Measurements from ENCODE around the gene RANBP9. TPM values are rescaled to one million over a fixed set of nuclear protein-coding genes. Genes with fewer than 3 reads are reported as not detected.

Gene RANBP9
- total RNA-seq, 6 experiments from 2014 or later, result 14.1 to 17.9 (median 15.9) TPM

DNA sequence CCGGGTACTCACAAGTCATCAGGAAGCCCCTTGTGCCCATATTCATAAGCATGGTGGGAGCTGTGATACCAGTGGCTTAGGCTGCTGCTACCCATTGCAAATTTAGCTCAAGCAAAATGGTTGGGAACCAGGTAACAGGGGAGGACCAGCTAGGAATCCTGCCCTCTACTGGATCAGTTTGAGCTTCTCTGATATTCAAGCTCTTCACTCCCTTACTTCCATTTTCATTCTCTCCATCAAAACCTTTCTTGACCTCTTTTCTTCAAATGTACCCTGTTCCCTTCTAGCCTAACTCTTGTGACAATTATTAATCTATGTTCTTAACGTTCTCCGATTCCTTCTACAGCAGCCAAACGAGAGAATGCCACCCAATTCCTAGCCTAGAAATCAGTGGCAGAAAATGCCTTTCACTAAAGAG, 86.8 kb downstream of the RANBP9 start:
- no peak for DNase-seq

DNA sequence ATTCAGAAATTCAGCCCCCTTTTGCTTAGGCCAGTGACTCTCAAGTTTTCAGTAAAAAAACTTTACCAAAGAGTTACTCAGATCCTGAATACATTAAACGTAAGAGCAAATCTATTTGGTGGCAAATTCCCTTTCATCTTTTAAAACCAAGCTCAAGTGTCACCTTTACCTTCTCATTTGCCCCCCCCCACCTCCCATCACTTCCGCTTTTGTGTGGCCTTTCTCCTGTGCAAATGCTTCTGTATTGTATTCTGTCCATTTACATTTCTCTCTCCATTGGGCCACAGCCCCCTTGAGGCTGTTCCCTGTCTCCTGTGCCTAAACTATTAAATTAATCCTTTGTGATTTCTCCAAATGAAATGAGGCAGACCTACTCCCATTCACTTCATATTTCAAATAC, 94.6 kb downstream of the RANBP9 start:
- no peak for DNase-seq
- TF ChIP-seq POLR2A (IDR thresholded peaks at IDR 0.05), result no peak
- TF ChIP-seq, protein P1, sequence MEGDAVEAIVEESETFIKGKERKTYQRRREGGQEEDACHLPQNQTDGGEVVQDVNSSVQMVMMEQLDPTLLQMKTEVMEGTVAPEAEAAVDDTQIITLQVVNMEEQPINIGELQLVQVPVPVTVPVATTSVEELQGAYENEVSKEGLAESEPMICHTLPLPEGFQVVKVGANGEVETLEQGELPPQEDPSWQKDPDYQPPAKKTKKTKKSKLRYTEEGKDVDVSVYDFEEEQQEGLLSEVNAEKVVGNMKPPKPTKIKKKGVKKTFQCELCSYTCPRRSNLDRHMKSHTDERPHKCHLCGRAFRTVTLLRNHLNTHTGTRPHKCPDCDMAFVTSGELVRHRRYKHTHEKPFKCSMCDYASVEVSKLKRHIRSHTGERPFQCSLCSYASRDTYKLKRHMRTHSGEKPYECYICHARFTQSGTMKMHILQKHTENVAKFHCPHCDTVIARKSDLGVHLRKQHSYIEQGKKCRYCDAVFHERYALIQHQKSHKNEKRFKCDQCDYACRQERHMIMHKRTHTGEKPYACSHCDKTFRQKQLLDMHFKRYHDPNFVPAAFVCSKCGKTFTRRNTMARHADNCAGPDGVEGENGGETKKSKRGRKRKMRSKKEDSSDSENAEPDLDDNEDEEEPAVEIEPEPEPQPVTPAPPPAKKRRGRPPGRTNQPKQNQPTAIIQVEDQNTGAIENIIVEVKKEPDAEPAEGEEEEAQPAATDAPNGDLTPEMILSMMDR (IDR thresholded peaks at IDR 0.05), result no peak
- Histone ChIP-seq H3K9me3 (no peaks in the 10 kb centered on the region), H3K4me1 (peaks cover 0 to 9% (median 2%) of the 10 kb centered on the region in 4 donors), H3K36me3 (peaks cover 0 to 45% (median 22%) of the 10 kb centered on the region in 4 donors), H3K27ac (no peak overlapping the region), H3K4me3 (no peak overlapping the region), H3K27me3 (no peaks in the 10 kb centered on the region)
- intact Hi-C loops (cut with DNase I), result no loop called here
- 87% methylated on average over 2 of the region's 2 CpGs for WGBS (ENCODE audit: insufficient coverage, low coverage, low lambda C conversion rate, missing lambda C conversion rate)
- ATAC-seq, result no peak

More for the DNA sequence above, 86.8 kb downstream of the RANBP9 start:
- peak; percentile 71 to 78 (median 74) for ATAC-seq
- no peak overlapping the region for H3K4me3 ChIP-seq
- WGBS (ENCODE audit: insufficient coverage, low coverage, low lambda C conversion rate, missing lambda C conversion rate), result 53% methylated on average over 3 of the region's 4 CpGs
- no peaks in the 10 kb centered on the region for H3K9me3 ChIP-seq
- no peaks in the 10 kb centered on the region for H3K4me1 ChIP-seq
- H3K36me3 ChIP-seq, result peaks cover 0 to 55% (median 18%) of the 10 kb centered on the region in 4 donors
- H3K27ac ChIP-seq, result no peak overlapping the region
- TF ChIP-seq, protein P1 (IDR thresholded peaks at IDR 0.05), result peak; percentile 31 to 53 (median 44)
- TF ChIP-seq POLR2A (IDR thresholded peaks at IDR 0.05), result no peak
- intact Hi-C loops (cut with DNase I), result no loop called here
- no peaks in the 10 kb centered on the region for H3K27me3 ChIP-seq

DNA sequence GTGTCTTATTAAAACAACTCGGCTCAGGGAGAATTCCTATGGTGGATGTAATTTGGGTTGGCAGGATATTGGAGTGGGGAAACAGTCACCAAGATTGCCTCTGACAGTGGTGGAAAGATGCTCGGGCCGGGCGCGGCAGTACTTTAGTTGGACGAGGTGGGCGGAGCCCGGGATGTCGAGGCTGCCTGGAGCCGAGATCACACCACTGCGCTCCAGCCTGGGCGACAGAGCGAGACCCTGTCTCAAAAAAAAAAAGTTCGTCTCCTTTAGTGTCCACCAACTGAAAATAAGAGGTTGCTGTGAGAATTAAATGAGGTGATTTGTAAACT, 95.9 kb downstream of the RANBP9 start:
- ATAC-seq (peak; percentile 38 to 54 (median 47)), DNase-seq (peak; percentile 65 to 73 (median 68))
- H3K27me3 ChIP-seq, result no peaks in the 10 kb centered on the region
- no peaks in the 10 kb centered on the region for H3K9me3 ChIP-seq
- peak overlapping the region; percentile 68 to 78 (median 77) for H3K27ac ChIP-seq
- intact Hi-C loops (cut with DNase I), result no loop called here
- WGBS (ENCODE audit: insufficient coverage, low coverage, low lambda C conversion rate, missing lambda C conversion rate), result 1% methylated on average over 11 of the region's 14 CpGs
- peaks cover 0 to 9% (median 2%) of the 10 kb centered on the region in 4 donors for H3K4me1 ChIP-seq
- TF ChIP-seq, protein P1 (IDR thresholded peaks at IDR 0.05), result no peak
- no peak for TF ChIP-seq POLR2A (IDR thresholded peaks at IDR 0.05)
- H3K4me3 ChIP-seq, result peak overlapping the region; percentile 84 to 93 (median 92)
- H3K36me3 ChIP-seq, result peaks cover 0 to 32% (median 14%) of the 10 kb centered on the region in 4 donors

DNA sequence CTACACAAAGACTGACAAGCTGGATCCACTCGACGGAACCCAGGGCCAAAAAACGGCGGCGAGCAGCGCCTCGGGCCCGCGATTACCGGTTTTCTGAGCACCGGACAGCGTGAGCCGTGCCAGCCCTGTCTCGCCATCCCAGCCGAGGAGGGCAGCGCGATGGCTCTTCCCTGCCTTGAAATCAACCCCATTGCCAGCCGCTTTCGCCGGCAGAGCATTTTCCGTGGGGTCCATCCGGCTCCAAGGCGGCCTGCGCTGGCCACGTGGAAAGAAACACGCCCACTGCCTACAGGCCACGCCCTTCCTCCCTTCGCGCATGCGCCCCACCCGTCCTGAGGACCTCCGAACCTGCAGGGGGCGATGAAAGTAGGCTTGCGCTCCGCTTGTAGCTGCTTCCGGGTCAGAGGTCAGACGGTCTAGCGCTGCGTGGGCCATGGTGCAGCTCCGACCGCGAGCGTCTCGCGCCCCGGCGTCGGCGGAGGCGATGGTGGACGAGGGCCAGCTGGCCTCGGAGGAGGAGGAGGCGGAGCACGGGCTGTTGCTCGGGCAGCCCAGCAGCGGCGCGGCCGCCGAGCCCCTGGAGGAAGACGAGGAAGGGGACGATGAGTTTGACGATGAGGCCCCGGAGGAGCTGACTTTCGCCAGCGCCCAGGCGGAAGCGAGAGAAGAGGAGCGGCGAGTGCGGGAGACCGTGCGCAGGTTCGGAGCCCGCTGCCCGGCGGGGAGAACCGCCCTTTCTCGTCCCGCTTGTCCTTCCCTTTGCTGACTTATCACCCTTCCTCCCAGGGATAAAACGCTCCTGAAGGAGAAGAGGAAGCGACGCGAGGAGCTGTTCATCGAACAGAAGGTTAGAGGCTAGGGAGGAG, 96.5 kb downstream of the RANBP9 start, which contains the start of gene NOL7:
Gene NOL7 (plus strand): TSS at position 410 of the 866 bp plus-strand sequence. CDS start 24 bp downstream, at position 434.
- Histone ChIP-seq H3K9me3 (no peaks in the 10 kb centered on the region), H3K27me3 (no peaks in the 10 kb centered on the region), H3K36me3 (peaks cover 0 to 26% (median 12%) of the 10 kb centered on the region in 4 donors), H3K4me1 (peaks cover 0 to 9% (median 2%) of the 10 kb centered on the region in 4 donors), H3K4me3 (peak within 1 kb of the TSS; percentile 84 to 93 (median 92)), H3K27ac (peak within 1 kb of the TSS; percentile 68 to 78 (median 77))
- 0% methylated on average over 30 of the region's 85 CpGs for WGBS (ENCODE audit: insufficient coverage, low coverage, low lambda C conversion rate, missing lambda C conversion rate)
- peak; percentile 94 to 98 (median 96) for ATAC-seq
- TF ChIP-seq, protein P1 (IDR thresholded peaks at IDR 0.05), result peak; percentile 92 to 99 (median 96)
- TF ChIP-seq POLR2A (IDR thresholded peaks at IDR 0.05), result peak; percentile 85
- intact Hi-C loops (cut with DNase I), result no loop called here
- DNase-seq, result peak; percentile 97 to 99 (median 98)

Data from right lobe of liver (tissue), 6 donors.